HEK293 (cell line): Measurements from ENCODE around the gene KRT16.

Experiments
- BCL11A ChIP-seq: fragments of 450-650 bp; formaldehyde crosslinking; IDR thresholded peaks from 2 replicates; pipeline ENCODE4 v1.5.1; 2016; ENCODE audit warnings: low read depth, missing biosample characterization, missing genetic modification characterization
- CTCF ChIP-seq: fragments of 450-650 bp; formaldehyde crosslinking; IDR thresholded peaks from 2 replicates; pipeline ENCODE4 v1.5.1; 2016; ENCODE audit warnings: missing biosample characterization, missing genetic modification characterization
- ZBTB10 ChIP-seq: fragments of 450-650 bp; formaldehyde crosslinking; IDR thresholded peaks from 2 replicates; pipeline ENCODE4 v1.5.1; 2016; ENCODE audit warnings: missing biosample characterization, missing genetic modification characterization
- ZNF157 ChIP-seq: fragments of 450-650 bp; formaldehyde crosslinking; IDR thresholded peaks from 2 replicates; pipeline ENCODE4 v1.5.1; 2016; ENCODE audit warnings: missing biosample characterization, missing genetic modification characterization
- ZNF274 ChIP-seq, 2 experiments: fragments of 200-500 bp in 1 of 2; fragments of 450-650 bp in 1 of 2; sonication (Bioruptor generic) in 1 of 2; formaldehyde crosslinking in 1 of 2; IDR thresholded peaks; 2 replicates each; pipeline versions ENCODE4 v1.5.1 to v1.6.1; 2014 to 2016; ENCODE audit warnings: borderline replicate concordance in 1 of 2, inconsistent platforms in 1 of 2, low read length in 1 of 2, missing biosample characterization in 1 of 2, missing genetic modification characterization in 1 of 2
- ZNF350 ChIP-seq: fragments of 450-650 bp; formaldehyde crosslinking; IDR thresholded peaks from 2 replicates; pipeline ENCODE4 v1.5.0; 2017; ENCODE audit warnings: missing biosample characterization, mild to moderate bottlenecking, missing genetic modification characterization
- ZNF548 ChIP-seq: fragments of 450-650 bp; formaldehyde crosslinking; IDR thresholded peaks from 2 replicates; pipeline ENCODE4 v1.5.1; 2016; ENCODE audit warnings: missing biosample characterization, missing genetic modification characterization
- ZSCAN5A ChIP-seq: fragments of 450-650 bp; formaldehyde crosslinking; IDR thresholded peaks from 2 replicates; pipeline ENCODE4 v1.5.1; 2016; ENCODE audit warnings: missing biosample characterization, missing genetic modification characterization

- TF ChIP-seq CTCF (tag by site-specific recombination) (no peak), ZBTB10 (tag by site-specific recombination) (no peak), BCL11A (tag by site-specific recombination) (no peak), ZSCAN5A (tag by site-specific recombination) (no peak), ZNF350 (tag by site-specific recombination) (no peak), ZNF548 (tag by site-specific recombination) (no peak), ZNF274 (IDR thresholded peaks at IDR 0.05; ENCODE audit: low read length) (no peak), ZNF274 (tag by site-specific recombination; IDR thresholded peaks at IDR 0.05; ENCODE audit: borderline replicate concordance) (no peak), ZNF157 (tag by site-specific recombination) (no peak)
Observed at GRCh38 chr17:41619036-41619926, 6.7 kb upstream of the KRT16 start.
